ENCODE measurements around the gene GPT2. TPM values are rescaled to one million over a fixed set of nuclear protein-coding genes. Genes with fewer than 3 reads are reported as not detected.

Gene GPT2
- total RNA-seq, 1 donor from 2014 or later = 6.2 TPM

GRCh38 chr16:46918400-46918799, 34.2 kb downstream of the GPT2 start:
- Histone ChIP-seq H3K4me1 (no peaks in the 10 kb centered on the region), H3K27ac (no peak overlapping the region), H3K36me3 (no peaks in the 10 kb centered on the region), H3K9me3 (no peaks in the 10 kb centered on the region), H3K27me3 (no peaks in the 10 kb centered on the region), H3K4me3 (no peak overlapping the region)
- no peak for ATAC-seq
- intact Hi-C loops (cut with DNase I) = no loop called here
- DNase-seq = no peak
- TF ChIP-seq CTCF (IDR thresholded peaks at IDR 0.05) = no peak

- intact Hi-C loops (cut with DNase I) = no loop called here
- no peaks in the 10 kb centered on the region for H3K9me3 ChIP-seq
- no peaks in the 10 kb centered on the region for H3K27me3 ChIP-seq
- H3K27ac ChIP-seq = no peak overlapping the region
- no peak for TF ChIP-seq CTCF (IDR thresholded peaks at IDR 0.05)
- H3K36me3 ChIP-seq = peaks cover 6% of the 10 kb centered on the region
- no peak for DNase-seq
- H3K4me1 ChIP-seq = no peaks in the 10 kb centered on the region
- H3K4me3 ChIP-seq = no peak overlapping the region
- ATAC-seq = no peak
Observed at GRCh38 chr16:46918905-46919792, 35.0 kb downstream of the GPT2 start.

GRCh38 chr16:46920402-46921068, 36.4 kb downstream of the GPT2 start:
- intact Hi-C loops (cut with DNase I) = loop anchor here (5.0 kb wide), 1 partner anchor 198 kb away; no protein-coding TSS in a partner anchor
- no peak for TF ChIP-seq CTCF (IDR thresholded peaks at IDR 0.05)
- Histone ChIP-seq H3K4me3 (no peak overlapping the region), H3K27me3 (no peaks in the 10 kb centered on the region), H3K4me1 (no peaks in the 10 kb centered on the region), H3K9me3 (no peaks in the 10 kb centered on the region), H3K36me3 (peaks cover 6% of the 10 kb centered on the region), H3K27ac (no peak overlapping the region)
- peak; percentile 71 for ATAC-seq
- DNase-seq = no peak

- H3K27me3 ChIP-seq = no peaks in the 10 kb centered on the region
- no peak for TF ChIP-seq CTCF (IDR thresholded peaks at IDR 0.05)
- no peak overlapping the region for H3K27ac ChIP-seq
- DNase-seq (no peak), ATAC-seq (peak; percentile 6)
- no peaks in the 10 kb centered on the region for H3K4me1 ChIP-seq
- peaks cover 6% of the 10 kb centered on the region for H3K36me3 ChIP-seq
- H3K4me3 ChIP-seq = no peak overlapping the region
- no peaks in the 10 kb centered on the region for H3K9me3 ChIP-seq
- intact Hi-C loops (cut with DNase I) = loop anchor here (5.0 kb wide), 1 partner anchor 200 kb away; no protein-coding TSS in a partner anchor
Observed at GRCh38 chr16:46922239-46922638, 38.1 kb downstream of the GPT2 start.

- no peaks in the 10 kb centered on the region for H3K9me3 ChIP-seq
- TF ChIP-seq CTCF (IDR thresholded peaks at IDR 0.05) = no peak
- ATAC-seq (no peak), DNase-seq (no peak)
- H3K4me3 ChIP-seq = no peak overlapping the region
- peaks cover 6% of the 10 kb centered on the region for H3K36me3 ChIP-seq
- no peaks in the 10 kb centered on the region for H3K4me1 ChIP-seq
- H3K27ac ChIP-seq = no peak overlapping the region
- no peaks in the 10 kb centered on the region for H3K27me3 ChIP-seq
- intact Hi-C loops (cut with DNase I) = loop anchor here (5.0 kb wide), 1 partner anchor 201 kb away; no protein-coding TSS in a partner anchor
Observed at GRCh38 chr16:46923513-46924295, 39.5 kb downstream of the GPT2 start.
